Measurements from ENCODE around the gene GPR108.

GRCh38 chr19:6745965-6746364 is 8.6 kb upstream of the GPR108 start:
- TF ChIP-seq CTCF (IDR thresholded peaks at IDR 0.05) (no peak), POLR2A (IDR thresholded peaks at IDR 0.05) (no peak)

All from thyroid gland (tissue), 4 donors.